Prostate gland (tissue), 2 donors: ENCODE data around the gene RPL35. TPM values are rescaled to one million over a fixed set of nuclear protein-coding genes. Genes with fewer than 3 reads are reported as not detected.

Experiments used
- DNase-seq: peaks from one replicate; pipeline ENCODE4 v3.0.0-alpha.2; 2019; ENCODE audit warnings: low spot score
- H3K27ac ChIP-seq, 2 donors: fragments of 200-600 bp; sonication (generic); 2 replicates each; pipeline ENCODE4 v1.5.1; 2017 to 2019
- H3K27me3 ChIP-seq: fragments of 200-600 bp; sonication (generic); replicated peaks from 2 replicates; pipeline ENCODE4 v1.5.1; 2019; ENCODE audit not compliant: insufficient read depth
- H3K36me3 ChIP-seq, 2 donors: fragments of 200-600 bp; sonication (generic); 1 replicate in 1 of 2; 2 replicates in 1 of 2; pipeline versions ENCODE4 v1.5.1 to v1.8.1; 2017 to 2019
- H3K4me1 ChIP-seq: fragments of 200-600 bp; sonication (generic); replicated peaks from 2 replicates; pipeline ENCODE4 v1.5.1; 2019
- H3K4me3 ChIP-seq, 2 donors: fragments of 200-600 bp; sonication (generic); 2 replicates each; pipeline ENCODE4 v1.5.1; 2017 to 2019
- H3K9me3 ChIP-seq: fragments of 200-600 bp; sonication (generic); 2 replicates; pipeline ENCODE4 v1.5.1; 2017
- CTCF ChIP-seq, 4 experiments: fragments of 200-600 bp in 2 of 4; fragments of 450-650 bp in 2 of 4; sonication (generic) in 2 of 4; IDR thresholded peaks; 1 replicate in 3 of 4; 2 replicates in 1 of 4; pipeline ENCODE4 v1.5.1; 2016 to 2019; ENCODE audit warnings: antibody characterized with exemption in 4 of 4, mild to moderate bottlenecking in 2 of 4, moderate library complexity in 2 of 4
- POLR2A ChIP-seq: fragments of 450-650 bp; IDR thresholded peaks from one replicate; pipeline ENCODE4 v1.6.1; 2016; ENCODE audit warnings: antibody characterized with exemption, mild to moderate bottlenecking
- POLR2AphosphoS5 ChIP-seq: sonication (generic); formaldehyde crosslinking; IDR thresholded peaks from one replicate; pipeline ENCODE4 v1.6.1; 2017; ENCODE audit warnings: antibody characterized with exemption
- WGBS: methylation state at CpG from one replicate; pipeline ENCODE4 v1.1.5; 2018; 5-methylcytosine and 5-hydroxymethylcytosine counted together
- intact Hi-C: fragments of 100-400 bp; cut with DNase I; formaldehyde crosslinking; loops from one replicate; pipeline ENCODE4 v1.14.2; 2022
- small RNA-seq, 2 donors: library from RNA; depleted of rRNA; stranded (forward); fragments of <200 nt; gene quantifications; one replicate each; pipeline ENCODE3, GENCODE V24; 2016
- total RNA-seq, 2 donors: library from RNA; depleted of rRNA; stranded (reverse); fragments of >200 nt; gene quantifications; one replicate each; pipeline ENCODE4 v1.1.0, GENCODE V29; 2016

RPL35 gene
- total RNA-seq, 2 donors from 2014 or later, result 1,539 to 2,854 TPM

DNA sequence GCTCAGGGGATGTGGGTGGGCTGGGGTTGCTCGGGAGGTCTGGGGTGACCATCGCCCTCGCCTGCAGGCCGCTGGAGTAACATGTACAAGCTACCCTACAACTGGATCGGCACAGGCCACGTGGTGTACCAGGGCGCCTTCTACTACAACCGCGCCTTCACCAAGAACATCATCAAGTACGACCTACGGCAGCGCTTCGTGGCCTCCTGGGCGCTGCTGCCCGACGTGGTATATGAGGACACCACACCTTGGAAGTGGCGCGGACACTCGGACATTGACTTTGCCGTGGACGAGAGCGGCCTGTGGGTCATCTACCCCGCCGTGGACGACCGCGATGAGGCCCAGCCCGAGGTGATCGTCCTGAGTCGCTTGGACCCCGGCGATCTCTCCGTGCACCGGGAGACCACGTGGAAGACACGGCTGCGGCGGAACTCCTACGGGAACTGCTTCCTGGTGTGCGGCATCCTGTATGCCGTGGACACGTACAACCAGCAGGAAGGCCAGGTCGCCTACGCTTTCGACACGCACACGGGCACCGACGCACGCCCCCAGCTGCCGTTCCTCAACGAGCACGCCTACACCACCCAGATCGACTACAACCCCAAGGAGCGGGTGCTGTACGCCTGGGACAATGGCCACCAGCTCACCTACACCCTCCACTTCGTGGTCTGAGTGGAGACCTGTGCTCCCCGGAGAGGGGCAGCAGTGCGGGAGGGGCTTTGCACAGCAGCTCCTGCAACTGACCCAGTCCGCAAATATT lies 51.8 kb downstream of the RPL35 start:
- DNase-seq, result no peak
- no peaks in the 10 kb centered on the region for H3K27me3 ChIP-seq
- no peaks in the 10 kb centered on the region for H3K36me3 ChIP-seq
- no peaks in the 10 kb centered on the region for H3K9me3 ChIP-seq
- H3K4me1 ChIP-seq, result no peaks in the 10 kb centered on the region
- intact Hi-C loops, result no loop called here
- H3K4me3 ChIP-seq, result no peak overlapping the region
- H3K27ac ChIP-seq, result no peak overlapping the region
- TF ChIP-seq POLR2AphosphoS5 (no peak), CTCF (IDR thresholded peaks at IDR 0.05) (no peak), POLR2A (no peak)
- WGBS, result 95% methylated on average over 53 of the region's 60 CpGs

DNA sequence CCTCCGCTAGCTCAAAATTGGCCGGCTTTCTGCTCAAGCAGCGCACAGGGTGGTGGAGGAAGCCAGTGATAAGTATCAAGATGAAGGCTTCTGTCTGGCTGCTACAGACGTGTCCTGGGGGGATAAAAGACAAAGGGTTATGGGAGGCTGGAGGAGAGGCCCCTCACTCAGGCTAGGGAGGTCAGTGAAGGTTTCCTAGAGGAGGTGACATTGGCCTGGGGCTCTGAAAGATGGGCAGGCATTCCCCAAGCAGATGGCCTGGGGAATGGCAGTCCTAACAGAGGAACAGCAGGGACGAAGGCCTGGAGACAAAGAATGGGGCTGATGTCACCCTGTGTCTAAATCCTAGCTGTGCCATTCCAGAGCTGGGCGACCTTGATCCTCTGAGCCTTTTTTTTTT lies 52.5 kb downstream of the RPL35 start:
- no peaks in the 10 kb centered on the region for H3K9me3 ChIP-seq
- no peak overlapping the region for H3K27ac ChIP-seq
- H3K27me3 ChIP-seq, result no peaks in the 10 kb centered on the region
- no peak overlapping the region for H3K4me3 ChIP-seq
- TF ChIP-seq POLR2A (no peak), CTCF (IDR thresholded peaks at IDR 0.05) (no peak), POLR2AphosphoS5 (no peak)
- 96% methylated on average over 6 of the region's 6 CpGs for WGBS
- H3K36me3 ChIP-seq, result no peaks in the 10 kb centered on the region
- no peak for DNase-seq
- intact Hi-C loops, result no loop called here
- no peaks in the 10 kb centered on the region for H3K4me1 ChIP-seq

DNA sequence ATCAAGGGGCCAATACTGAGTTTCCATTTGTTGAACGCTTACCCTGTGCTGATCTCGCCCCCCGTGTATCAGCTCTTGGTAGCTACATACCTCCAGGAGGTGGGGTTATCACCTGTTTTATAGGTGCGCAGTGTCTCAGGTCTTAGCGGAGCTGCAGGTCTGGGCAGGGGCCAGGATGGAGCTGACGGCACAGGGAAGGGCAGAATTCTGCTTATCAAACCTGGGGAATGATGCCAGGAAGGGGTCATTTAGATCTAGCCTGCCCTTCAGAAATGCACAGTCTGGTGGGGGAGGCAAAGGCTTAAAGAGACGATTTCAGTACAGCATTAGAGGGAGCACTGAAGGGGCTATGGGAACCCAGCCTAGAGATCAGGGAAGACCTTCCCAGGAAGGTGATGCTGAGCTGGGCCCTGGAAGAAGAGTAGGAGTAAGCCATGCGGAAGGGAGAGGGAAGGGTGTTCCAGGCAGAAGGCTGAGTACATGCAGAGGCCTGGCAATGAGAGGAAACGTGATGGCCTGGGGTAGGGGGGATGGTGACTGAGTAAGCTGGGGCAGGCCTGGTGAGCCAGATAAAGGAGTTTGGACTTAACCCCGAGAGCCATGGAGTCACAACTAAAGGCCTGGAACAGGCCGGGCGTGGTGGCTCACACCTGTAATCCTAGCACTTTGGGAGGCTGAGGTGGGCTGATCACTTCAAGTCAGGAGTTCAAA lies 53.4 kb downstream of the RPL35 start:
- Histone ChIP-seq H3K27ac (no peak overlapping the region), H3K27me3 (no peaks in the 10 kb centered on the region), H3K9me3 (no peaks in the 10 kb centered on the region), H3K4me3 (no peak overlapping the region), H3K36me3 (no peaks in the 10 kb centered on the region), H3K4me1 (no peaks in the 10 kb centered on the region)
- no peak for TF ChIP-seq POLR2A
- TF ChIP-seq CTCF (IDR thresholded peaks at IDR 0.05), result no peak
- TF ChIP-seq POLR2AphosphoS5, result no peak
- WGBS, result 72% methylated on average over 12 of the region's 12 CpGs
- intact Hi-C loops, result no loop called here
- DNase-seq, result no peak

Small RNAs within 50 kb of the gene (small RNA-seq; reads per million reads assigned to genes)
- gene RNU4-82P, result 0 reads per million in 2 donors

Other genes with a start within 250 kb of the RPL35 start
- 10 to 100 TPM in 1 of 2 donors, 1 to 10 TPM in 1; 1.3 to 53.7 TPM for gene NR6A1, start 90.6 kb downstream of the RPL35 start, total RNA-seq
- gene OLFML2A, start 84.8 kb downstream of the RPL35 start, total RNA-seq, result 10 to 100 TPM; 16.7 to 18.5 TPM
- gene WDR38, start 8.5 kb downstream of the RPL35 start, total RNA-seq, result not detected
- 10 to 100 TPM; 27.8 to 41.1 TPM for gene ARPC5L, start 173 bp upstream of the RPL35 start, total RNA-seq
- gene GOLGA1, start 79.1 kb upstream of the RPL35 start, total RNA-seq, result 10 to 100 TPM; 12.5 to 28.3 TPM